ENCODE measurements around the gene MGAT5. TPM values are rescaled to one million over a fixed set of nuclear protein-coding genes. Genes with fewer than 3 reads are reported as not detected.

The MGAT5 gene
- total RNA-seq, 2 donors from 2014 or later: 61.7 to 63.2 TPM

- Histone ChIP-seq H3K36me3 (no peaks in the 10 kb centered on the region), H3K27ac (no peak overlapping the region), H3K4me3 (no peak overlapping the region), H3K9me3 (no peaks in the 10 kb centered on the region), H3K9ac (ENCODE audit: low read depth in 2 of 2, low read length in 2 of 2) (no peak overlapping the region), H3K27me3 (no peaks in the 10 kb centered on the region), H3K4me1 (no peaks in the 10 kb centered on the region)
- intact Hi-C loops (cut with DNase I): no loop called here
- no peak for TF ChIP-seq CTCF (IDR thresholded peaks at IDR 0.05)
- DNase-seq: no peak
These were observed 248.2 kb downstream of the MGAT5 start for GRCh38 chr2:134502104-134502503.
